Activated CD8-positive, alpha-beta memory T cell treated with anti-CD3 and anti-CD28 coated beads, Interleukin-2, amount 50 U/mL, for 24 hours (primary cell): ENCODE data around the gene GLE1.

Experiments used
- DNase-seq: peaks from one replicate; pipeline ENCODE4 v3.0.0-alpha.2; 2020; ENCODE audit errors: extremely low read depth

Gene GLE1

DNA sequence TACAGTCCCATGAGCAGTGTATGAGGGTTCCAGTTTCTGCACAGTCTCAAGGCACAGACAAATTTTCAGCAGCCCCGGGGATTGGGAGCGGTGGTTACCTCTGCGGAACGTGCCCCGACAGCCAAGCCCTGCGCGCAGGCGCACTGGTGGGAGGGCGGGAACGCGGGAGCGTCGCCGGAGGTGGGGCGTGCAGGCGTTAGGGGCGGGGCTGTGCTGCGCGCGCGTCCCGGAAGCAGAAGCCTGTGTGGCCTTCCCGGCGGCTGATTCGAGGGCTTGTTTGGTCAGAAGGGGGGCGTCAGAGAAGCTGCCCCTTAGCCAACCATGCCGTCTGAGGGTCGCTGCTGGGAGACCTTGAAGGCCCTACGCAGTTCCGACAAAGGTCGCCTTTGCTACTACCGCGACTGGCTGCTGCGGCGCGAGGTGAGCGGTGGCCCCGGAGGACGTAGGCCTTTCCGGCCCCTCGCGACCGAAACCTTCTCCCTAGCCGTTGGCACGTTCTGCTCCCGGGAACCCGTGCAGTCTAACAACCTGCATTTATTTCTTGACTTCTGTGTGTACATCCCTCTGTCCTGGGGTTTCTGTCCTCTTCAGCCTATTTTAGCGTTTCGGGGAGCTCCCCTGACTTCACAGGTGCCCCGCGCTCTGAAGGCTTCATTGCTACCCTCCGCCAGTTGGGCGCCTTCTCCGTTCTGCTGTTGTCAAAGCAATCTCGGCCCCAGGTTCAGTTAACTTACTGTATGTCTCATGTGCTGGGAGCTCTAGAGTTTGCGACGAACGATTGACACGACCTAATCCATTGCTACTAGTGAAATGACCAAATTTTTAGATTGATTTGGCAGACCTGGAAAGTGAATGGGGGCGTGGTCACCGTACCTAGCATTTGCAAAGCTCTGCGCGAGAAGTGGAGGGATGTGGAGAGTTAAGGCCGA, at the start of gene GLE1:
Gene GLE1 (plus strand): TSS at position 235 of the 929 bp plus-strand sequence. CDS start 87 bp downstream, at position 322.
- DNase-seq, result peak; percentile 91

DNA sequence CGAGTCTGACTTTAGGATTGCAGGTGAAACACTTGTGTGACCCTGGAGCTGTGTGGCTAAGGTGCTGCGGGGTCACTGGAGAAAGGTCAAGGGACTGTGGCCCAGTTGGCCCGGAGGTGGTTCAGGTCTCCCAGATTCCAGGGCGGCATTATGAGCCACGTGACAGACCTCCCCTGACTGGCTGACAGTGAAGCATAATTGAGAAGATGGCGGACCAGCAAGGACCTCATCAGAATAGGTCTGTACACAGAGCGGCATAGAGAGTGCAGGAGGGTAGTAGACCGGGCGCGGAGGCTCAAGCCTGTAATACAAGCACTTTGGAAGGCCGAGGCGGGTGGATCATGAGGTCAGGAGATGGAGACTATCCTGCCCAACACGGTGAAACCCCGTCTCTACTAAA, 49.5 kb upstream of the GLE1 start:
- DNase-seq, result no peak

DNA sequence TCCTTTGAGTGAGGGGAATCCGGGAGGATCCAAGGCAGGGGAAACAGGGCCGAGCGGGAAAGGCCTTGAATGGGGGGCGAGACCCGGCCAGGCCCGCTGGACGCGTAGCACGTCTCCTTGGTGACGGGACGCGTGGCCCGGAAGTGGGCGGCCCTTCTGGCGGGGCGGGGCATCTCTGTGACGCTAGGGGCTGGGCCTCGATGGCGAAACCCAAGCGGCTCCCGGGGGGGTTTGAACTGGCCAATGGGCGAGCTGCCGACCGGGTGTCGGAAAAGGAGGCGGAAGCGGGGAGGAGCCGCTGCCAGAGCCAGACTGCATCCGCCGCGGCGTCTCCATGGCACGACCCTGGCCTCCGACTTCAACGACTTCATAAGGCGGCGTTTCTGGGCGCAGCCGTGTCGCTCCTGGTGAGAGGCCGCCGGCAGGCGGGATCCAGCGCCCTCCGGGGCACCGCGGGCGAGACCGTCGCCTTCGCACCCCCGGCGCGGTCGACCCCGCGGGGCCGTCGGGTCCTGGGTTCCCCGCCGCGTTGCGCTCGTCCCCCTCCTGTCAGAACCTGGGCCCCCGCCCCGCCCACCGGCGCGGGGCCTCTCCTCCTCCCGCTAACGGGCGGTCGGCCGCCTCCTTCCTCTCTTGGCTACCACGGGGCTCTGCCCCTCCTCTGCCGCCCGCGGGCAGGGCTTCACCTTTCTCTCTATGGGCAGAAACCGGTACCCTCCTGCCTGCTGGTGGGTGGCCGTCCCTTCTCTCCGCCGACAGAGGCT, 48.5 kb upstream of the GLE1 start, which contains the start of gene ODF2:
Gene ODF2 (plus strand): TSS at position 158 of the 764 bp plus-strand sequence. CDS start 86 bp downstream, at position 244.
- DNase-seq, result peak; percentile 95

- DNase-seq, result peak; percentile 20
These were observed 47.9 kb upstream of the GLE1 start for GRCh38 chr9:128456613-128457061.

DNA sequence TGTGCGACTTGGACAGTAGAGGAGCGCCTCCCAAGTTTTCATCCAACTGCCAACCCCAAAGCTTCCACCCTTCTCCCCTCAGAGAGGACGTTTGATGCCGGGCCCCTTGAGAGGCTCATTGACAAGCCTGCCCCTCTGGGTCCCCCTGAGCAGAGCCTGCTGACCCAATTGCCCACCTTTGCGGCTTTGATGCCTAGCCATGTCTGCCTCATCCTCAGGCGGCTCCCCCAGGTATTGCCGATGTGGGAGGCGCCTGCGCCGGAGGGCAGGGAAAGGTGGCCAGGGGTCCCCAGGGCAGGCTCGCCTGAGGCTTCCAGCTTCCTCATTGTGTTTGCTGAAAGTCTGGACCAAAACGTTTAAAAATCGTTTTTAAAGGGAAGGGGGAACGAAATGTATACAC, 47.3 kb upstream of the GLE1 start:
- no peak for DNase-seq

DNA sequence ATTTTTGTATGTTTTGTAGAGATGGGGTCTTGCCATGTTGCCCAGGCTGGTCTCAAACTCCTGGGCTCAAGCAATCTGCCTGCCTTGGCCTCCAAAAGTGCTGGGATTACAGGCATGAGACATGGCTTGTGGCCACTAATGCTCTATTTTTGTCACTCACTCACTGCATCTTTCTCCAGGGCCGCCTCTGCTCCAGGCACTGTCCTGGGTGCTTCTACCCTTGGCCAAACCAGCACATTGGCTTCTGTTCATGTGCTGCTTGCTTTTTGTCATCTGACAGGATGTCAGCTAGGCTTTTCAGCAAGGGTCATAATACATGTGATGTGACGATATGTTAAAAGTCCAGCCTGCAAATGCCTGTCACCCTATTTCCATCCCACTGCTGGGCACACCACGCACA, 45.5 kb upstream of the GLE1 start:
- no peak for DNase-seq

GRCh38 chr9:128469070-128469469, 35.4 kb upstream of the GLE1 start:
- no peak for DNase-seq

- no peak for DNase-seq
These were observed 34.0 kb upstream of the GLE1 start for GRCh38 chr9:128470560-128470959.

DNA sequence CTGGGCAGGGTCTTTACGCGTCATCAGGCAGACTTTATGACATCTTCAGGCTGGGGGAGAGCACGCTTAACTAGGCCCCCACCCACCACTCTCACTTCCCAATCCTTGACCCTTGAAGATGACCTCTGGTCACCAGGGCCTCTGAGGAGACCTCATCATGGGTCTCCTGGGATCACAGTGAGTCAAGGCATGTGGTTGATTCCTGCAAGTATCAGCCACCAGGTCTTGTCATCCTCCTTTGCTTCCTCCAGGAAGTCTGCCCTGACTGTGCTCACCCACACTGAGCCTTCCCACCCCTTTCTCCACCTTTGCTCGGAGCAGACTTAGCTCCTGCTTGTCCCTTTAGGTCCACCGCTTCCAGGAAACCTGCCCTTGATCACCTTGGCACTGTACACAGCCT, 31.4 kb upstream of the GLE1 start:
- DNase-seq, result no peak

DNA sequence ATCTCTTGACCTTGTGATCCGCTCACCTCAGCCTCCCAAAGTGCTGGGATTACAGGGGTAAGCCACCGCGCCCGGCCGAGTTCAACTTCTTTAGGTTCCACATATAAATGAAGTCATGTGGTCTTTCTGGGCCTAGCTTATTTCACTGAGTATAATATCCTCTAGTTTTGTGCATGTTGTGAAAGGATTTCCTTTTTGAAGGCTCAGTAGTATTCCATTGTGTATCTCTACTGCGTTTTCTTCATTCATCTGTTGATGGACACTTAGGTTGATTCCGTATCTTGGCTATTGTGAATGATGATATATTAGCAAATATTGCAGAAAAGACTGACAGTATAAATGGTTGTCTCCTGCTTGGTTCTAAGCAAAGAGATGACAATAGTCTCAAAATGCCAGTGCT, 28.7 kb upstream of the GLE1 start:
- DNase-seq, result no peak

- DNase-seq, result no peak
These were observed 25.3 kb upstream of the GLE1 start for GRCh38 chr9:128479262-128479661.

GRCh38 chr9:128481561-128481960, 23.0 kb upstream of the GLE1 start:
- DNase-seq, result no peak

DNA sequence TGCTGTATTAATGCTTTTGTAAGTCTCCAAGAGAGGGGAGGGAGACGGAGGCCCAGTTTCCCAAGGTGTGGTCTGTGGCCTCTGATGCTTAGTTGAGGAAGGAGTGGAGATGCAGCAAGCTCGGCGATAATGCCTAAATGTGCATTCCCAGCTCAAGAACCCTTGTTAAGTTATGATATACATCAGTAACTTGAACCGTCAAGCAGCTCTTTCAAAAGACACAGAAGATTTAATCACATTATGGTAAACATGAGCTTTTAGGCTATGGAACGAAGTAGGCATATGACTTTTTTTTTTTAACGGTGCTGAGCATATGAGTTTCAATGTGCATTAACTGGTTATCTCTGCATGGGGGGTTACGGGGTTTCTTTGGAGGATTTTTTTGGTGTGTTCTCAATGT, 22.3 kb upstream of the GLE1 start:
- DNase-seq, result no peak

GRCh38 chr9:128484686-128485413, 19.7 kb upstream of the GLE1 start:
- DNase-seq, result no peak

GRCh38 chr9:128485414-128485855, 19.1 kb upstream of the GLE1 start:
- DNase-seq, result no peak

- DNase-seq, result no peak
These were observed 18.3 kb upstream of the GLE1 start for GRCh38 chr9:128486201-128486600.

DNA sequence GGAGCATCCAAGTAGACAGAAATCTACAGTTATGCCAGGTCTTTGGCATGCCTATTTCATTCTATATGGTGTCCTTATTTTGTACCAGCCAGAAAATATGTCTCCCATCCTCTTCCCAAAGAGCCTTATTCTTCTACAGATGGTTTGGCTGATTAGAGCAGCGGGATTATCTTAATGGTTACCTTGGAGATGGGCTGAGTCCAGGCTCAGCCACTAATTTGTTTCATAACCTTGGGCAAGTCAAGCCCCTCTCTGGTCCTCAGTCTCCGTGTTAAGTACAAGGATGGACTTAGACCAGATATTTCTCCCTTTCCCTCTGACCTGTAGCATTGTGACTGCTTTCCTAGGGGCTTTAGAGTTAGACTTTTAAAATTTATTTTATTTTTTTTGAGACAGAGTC, 11.1 kb upstream of the GLE1 start:
- DNase-seq, result no peak

DNA sequence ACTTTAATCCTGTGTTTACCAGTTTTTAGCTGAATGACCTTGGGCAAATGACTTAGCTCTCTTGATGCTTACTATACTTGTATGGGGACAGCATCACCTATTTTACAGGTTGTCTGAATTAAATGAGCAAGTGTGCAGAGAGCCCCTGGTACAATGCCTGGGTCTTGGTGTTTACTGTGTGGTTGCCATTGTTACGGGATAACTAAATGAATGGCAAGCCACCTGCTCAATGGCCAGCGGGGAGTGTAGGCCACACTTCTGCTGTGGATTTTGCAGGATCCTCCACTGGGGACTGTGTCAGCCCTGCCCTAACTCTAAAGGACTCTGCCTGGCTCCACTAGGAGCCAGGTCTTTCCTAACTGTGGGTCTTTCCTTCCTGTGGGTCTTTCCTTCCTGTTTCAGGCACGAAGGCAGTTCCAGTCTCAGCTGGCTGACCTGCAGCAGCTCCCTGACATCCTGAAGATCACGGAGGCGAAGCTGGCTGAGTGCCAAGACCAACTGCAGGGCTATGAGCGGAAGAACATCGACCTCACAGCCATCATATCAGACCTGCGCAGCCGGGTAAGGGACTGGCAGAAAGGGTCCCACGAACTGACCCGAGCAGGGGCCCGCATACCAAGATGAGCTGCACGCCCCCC, 10.3 kb upstream of the GLE1 start:
- no peak for DNase-seq

DNA sequence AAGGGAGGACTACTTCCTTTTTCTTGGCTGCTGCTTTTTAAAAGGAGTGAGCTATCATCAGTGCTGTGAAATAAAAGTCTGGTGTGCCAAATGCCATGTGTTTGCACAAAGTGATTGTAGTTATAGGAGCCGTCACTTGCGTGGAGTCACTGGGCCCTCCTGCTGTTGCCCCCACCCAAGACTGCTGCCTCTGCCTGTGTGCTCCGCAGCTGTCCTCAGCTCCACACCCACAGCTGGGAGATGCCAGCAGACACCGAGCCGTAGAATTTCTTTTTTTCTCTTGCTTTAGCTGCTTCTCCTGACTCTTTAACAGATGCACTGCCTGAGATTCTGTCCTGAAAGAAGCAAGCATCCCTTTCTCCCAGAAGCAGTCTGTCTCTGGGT, 9.8 kb upstream of the GLE1 start:
- DNase-seq, result no peak

GRCh38 chr9:128495296-128495695, 9.2 kb upstream of the GLE1 start:
- DNase-seq, result no peak

GRCh38 chr9:128495804-128496417, 8.6 kb upstream of the GLE1 start:
- DNase-seq, result no peak
